Fibroblast of pulmonary artery (primary cell): ENCODE measurements around the gene DSEL.

Experiments used
- DNase-seq: peaks from one replicate; pipeline ENCODE4 v3.0.0-alpha.2; 2010; ENCODE audit warnings: low read depth
- H3K4me3 ChIP-seq: replicated peaks from 2 replicates; pipeline ENCODE4 v1.5.1; 2011; ENCODE audit warnings: low read depth, mild to moderate bottlenecking, control low read depth, low read length, moderate library complexity
- TF ChIP-seq, protein P1 (sequence below): IDR thresholded peaks from 2 replicates; pipeline ENCODE4 v1.5.1; 2011; ENCODE audit warnings: mild to moderate bottlenecking, control low read depth, low read length, inconsistent platforms; ENCODE audit errors: missing control alignments

DSEL gene

DNA sequence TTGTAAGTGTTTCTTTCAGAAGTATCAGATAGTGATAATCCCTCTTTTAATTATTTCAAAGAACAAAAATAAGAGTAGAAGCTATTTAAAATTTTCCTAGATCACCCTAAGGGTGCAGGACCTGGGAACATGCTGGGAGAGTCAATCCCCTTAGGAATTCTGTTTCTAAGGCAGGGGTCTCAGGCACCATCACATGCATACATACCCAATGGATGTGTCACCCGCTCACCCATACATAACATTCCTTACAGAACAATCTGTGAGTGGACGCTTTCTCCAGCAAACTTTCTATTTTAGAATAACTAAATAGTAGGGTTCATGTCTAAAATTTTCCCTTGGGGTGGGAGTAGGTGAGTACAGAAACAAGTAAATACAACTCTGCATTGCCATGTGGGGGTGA lies 8.4 kb downstream of the DSEL start:
- no peak for DNase-seq
- TF ChIP-seq, protein P1, sequence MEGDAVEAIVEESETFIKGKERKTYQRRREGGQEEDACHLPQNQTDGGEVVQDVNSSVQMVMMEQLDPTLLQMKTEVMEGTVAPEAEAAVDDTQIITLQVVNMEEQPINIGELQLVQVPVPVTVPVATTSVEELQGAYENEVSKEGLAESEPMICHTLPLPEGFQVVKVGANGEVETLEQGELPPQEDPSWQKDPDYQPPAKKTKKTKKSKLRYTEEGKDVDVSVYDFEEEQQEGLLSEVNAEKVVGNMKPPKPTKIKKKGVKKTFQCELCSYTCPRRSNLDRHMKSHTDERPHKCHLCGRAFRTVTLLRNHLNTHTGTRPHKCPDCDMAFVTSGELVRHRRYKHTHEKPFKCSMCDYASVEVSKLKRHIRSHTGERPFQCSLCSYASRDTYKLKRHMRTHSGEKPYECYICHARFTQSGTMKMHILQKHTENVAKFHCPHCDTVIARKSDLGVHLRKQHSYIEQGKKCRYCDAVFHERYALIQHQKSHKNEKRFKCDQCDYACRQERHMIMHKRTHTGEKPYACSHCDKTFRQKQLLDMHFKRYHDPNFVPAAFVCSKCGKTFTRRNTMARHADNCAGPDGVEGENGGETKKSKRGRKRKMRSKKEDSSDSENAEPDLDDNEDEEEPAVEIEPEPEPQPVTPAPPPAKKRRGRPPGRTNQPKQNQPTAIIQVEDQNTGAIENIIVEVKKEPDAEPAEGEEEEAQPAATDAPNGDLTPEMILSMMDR, result no peak
- no peak overlapping the region for H3K4me3 ChIP-seq

DNA sequence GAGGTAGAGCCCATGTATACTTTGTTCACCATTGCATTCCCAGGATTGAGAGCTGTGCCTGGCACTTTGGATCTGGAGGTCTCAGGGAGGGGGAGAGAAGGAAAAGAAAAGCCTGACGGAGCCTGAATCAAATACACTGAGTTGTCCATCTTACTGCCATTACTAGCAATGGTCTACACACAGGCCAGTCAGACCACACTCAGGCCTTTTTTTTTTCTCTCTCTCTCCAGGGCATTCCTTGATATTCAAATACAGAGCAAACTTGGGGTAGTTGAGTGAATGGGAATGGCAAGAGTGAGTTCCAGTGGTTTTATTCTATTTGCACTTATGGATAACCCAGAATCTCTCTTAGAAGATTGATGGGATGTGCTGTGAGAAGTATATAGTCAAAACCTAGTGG lies 11.8 kb downstream of the DSEL start:
- DNase-seq, result no peak
- no peak overlapping the region for H3K4me3 ChIP-seq
- TF ChIP-seq, protein P1, result no peak

DNA sequence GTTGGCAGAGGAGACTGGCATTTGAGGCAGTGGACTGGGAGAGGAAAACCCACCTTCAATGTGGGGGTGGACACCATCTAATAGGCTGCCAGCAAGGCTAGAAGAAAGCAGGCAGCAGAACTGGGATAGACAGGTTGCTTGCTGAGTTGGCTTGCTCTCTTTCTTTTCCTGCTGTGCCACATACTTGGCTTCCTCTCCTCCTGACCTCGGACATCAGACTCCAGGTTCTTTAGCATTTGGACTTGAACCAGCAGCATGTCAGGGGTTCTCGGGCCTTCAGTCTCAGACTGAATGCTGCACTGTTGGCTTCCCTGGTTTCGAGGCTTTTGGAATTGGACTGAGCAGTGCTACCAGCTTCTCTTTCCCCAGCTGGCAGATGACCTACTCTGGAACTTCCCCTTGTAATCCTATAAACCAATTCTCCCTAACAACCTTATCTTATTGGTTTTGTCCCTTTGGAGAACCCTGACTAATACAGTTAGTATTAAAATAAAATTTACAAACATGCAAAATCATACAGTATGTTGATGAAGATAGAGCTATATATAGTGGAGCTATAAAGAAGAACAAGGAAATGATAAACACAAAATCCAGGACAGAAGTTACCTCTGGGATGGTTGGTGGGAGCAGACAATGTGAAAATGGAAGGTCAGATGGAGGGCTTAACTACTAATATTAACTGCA lies 15.9 kb downstream of the DSEL start:
- TF ChIP-seq, protein P1, result no peak
- DNase-seq, result no peak
- no peak overlapping the region for H3K4me3 ChIP-seq

DNA sequence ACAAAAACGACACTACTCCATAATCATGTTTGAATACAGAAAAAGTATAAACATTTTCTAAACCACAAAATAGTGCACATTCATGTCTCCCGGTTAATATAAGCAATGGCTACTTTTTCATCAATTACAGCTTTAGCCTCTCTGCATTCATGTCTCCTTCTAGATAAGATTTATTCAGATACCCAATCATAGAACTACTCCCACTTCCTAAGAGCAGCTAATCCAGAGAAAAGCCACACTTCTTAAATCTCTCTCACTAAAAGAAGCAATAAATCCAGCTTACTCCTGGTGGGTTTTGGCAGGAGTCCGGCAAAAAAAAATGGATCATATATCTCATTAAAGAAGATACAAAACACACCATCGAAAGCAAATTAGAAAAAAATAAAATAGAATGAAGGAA lies 20.1 kb downstream of the DSEL start:
- no peak for DNase-seq
- H3K4me3 ChIP-seq, result no peak overlapping the region
- TF ChIP-seq, protein P1, result no peak

DNA sequence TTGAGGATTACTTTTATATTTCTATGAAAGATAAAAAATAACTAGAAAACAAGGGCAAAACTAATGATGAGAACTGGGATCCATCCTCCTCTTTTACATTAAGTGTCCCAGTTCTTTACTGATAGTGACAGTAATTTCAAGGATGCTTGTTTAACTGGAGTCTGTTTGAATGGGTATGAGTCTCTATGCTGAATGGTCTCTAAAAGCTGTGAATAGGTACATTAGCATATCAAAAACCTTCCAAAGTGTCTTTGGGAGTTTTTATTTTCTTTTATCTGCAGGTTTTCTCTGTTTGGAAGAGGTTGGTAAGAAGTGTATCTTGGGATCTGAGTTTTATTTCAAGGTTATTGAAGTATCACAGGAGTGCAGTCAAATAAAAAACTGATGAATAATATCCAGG lies 30.0 kb downstream of the DSEL start:
- no peak overlapping the region for H3K4me3 ChIP-seq
- DNase-seq, result no peak
- TF ChIP-seq, protein P1, result no peak

DNA sequence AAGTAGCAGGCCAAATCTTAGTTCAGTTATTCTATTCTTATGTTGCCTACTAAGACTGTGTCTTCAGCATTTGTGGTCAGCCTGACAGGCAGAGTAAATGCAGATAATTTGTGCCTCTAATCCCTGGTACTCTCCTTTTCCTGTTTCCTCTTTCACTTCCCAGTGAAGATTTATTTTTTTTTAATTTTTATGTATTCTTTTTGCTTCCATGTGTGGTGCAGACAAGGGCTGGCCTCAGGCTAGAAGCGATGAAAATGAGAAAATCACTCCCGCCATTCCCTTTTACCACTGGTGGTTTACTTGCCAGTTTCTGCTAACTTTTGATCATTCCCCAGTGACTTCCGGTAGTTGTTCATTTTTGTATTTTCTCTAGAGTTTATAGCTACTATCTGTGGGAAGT lies 30.9 kb downstream of the DSEL start:
- no peak for DNase-seq
- H3K4me3 ChIP-seq, result no peak overlapping the region
- TF ChIP-seq, protein P1, result no peak

DNA sequence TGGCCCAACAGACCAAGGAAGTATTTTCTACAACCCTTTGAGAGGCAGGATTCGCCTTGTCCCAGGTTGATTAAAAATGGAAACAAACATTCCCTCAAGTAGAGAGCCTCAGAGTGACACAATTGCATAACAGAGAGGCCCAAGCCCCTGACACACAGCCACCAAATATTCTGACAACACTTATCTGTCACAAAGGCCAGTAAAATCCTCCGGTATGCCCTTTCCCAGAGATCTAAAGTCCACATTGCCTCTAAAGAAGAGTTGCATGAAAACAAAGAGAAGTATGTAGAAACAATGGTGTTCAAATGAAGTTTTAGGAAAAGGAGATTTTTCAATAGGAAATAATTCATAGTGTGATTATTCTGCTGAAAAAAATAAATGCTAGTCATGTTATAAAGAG lies 32.1 kb downstream of the DSEL start:
- TF ChIP-seq, protein P1, result no peak
- no peak overlapping the region for H3K4me3 ChIP-seq
- no peak for DNase-seq
